ENCODE results near the gene GABBR2. TPM values are rescaled to one million over a fixed set of nuclear protein-coding genes. Genes with fewer than 3 reads are reported as not detected.
A peak's percentile ranks its signal among the peaks of the same experiment; 100 is the strongest.

Gene GABBR2
- total RNA-seq, 1 donor from 2014 or later, result not detected

- no peak for DNase-seq (ENCODE audit: low read depth)
Observed at GRCh38 chr9:98570055-98570454, 138.7 kb downstream of the GABBR2 start.

DNA sequence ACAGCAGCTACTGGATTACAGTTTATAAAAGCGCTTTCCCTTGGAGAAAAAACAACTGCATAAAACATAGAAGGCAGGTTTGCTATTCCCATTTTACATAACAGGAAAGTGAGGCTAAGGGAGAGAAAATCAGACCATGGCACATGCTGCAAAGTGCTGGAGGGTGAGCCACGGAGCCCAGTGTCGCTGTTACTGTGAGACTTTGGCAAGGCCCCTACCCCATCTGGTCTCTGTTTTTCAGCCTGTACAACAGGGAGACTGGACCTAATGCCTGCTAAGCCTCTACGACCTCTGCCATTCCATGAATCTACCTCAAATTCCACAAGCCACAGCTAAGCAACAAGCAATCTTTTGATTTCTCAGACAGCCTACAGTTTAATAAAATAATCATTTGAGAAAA is 139.2 kb downstream of the GABBR2 start:
- DNase-seq (ENCODE audit: low read depth), result no peak

GRCh38 chr9:98568909-98569469 is 139.7 kb downstream of the GABBR2 start:
- no peak for DNase-seq (ENCODE audit: low read depth)

- no peak for DNase-seq (ENCODE audit: low read depth)
Observed at GRCh38 chr9:98568234-98568908, 140.4 kb downstream of the GABBR2 start.

GRCh38 chr9:98567540-98568233 is 141.0 kb downstream of the GABBR2 start:
- no peak for DNase-seq (ENCODE audit: low read depth)

- DNase-seq (ENCODE audit: low read depth), result no peak
Observed at GRCh38 chr9:98565152-98566135, 143.3 kb downstream of the GABBR2 start.

DNA sequence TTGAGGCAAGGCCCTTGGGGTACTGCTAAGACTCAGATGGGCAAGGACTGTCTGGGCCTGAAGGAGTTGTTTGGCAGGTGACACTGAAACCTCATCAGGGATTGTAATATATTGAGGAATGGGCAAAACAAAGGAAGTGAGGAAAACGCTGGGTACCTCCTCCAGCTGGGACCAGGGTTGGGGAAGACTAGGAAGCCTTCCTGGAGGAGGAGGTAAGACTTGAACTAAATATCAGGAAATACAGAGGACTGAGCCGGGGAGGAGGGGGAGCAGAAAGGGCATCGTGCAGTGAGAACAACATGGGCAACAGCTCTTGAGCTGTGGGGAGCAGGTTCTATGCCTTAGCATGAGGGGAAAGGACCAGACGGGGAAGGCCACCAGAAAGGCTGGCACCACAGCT is 144.0 kb downstream of the GABBR2 start:
- DNase-seq (ENCODE audit: low read depth), result no peak

DNA sequence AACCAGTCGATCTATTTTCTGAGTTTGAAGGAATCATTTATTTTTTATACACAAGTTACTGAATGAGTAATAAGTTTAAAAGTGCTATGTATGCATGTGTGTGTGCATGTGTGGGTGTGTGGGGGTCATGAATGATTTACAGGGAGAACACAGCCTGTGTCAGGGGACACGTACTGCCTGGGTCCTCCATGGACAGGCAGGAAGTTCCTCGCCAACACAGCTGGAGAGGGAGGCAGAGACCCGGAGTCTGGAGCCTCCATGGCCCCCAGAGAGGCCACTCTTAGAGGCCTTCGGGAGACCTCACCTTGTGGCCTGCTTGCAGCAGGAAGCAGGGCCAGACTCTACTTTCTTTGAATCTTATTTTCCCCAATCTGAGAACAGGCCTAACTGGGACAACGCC is 144.7 kb downstream of the GABBR2 start:
- no peak for DNase-seq (ENCODE audit: low read depth)

- DNase-seq (ENCODE audit: low read depth), result no peak
Observed at GRCh38 chr9:98563212-98563907, 145.4 kb downstream of the GABBR2 start.

DNA sequence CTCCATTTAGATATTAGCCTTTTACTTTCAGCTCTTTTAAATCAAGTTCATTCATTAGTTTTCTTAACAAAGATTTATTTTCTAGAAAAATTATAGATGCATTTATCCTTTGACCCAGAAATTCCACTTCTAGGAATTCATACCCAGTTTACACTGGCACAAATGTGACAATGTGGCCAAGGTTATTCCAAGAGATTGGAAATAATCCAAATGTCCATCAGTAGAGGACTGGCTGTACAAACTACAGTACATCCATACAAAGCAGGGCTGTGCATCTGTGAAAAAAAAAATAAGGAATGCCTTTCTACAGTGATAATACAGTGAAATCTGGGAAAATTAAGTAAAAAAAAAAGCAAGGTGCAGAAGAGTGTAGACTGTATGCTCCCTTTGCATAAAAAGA is 149.2 kb downstream of the GABBR2 start:
- no peak for DNase-seq (ENCODE audit: low read depth)

GRCh38 chr9:98558575-98558974 is 150.2 kb downstream of the GABBR2 start:
- no peak for DNase-seq (ENCODE audit: low read depth)

DNA sequence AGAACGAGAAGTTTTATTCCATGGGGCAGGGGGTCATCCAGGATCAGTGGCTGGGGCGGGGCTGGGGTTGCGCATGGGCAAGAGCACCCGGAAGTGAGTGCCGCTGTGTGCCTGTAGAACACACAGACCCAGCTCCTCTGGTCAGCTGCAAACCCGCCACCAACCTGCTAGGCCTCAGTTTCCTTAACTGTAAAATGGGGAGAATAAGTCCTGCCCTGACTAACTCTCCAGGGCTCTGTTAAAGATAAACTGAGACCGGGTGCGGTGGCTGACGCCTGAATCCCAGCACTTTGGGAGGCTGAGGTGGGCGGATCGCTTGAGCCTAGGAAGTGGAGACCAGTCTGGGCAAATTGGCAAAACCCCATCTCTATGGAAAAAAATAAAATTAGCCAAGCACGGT is 152.2 kb downstream of the GABBR2 start:
- no peak for DNase-seq (ENCODE audit: low read depth)

- no peak for DNase-seq (ENCODE audit: low read depth)
Observed at GRCh38 chr9:98555651-98556465, 152.9 kb downstream of the GABBR2 start.

DNA sequence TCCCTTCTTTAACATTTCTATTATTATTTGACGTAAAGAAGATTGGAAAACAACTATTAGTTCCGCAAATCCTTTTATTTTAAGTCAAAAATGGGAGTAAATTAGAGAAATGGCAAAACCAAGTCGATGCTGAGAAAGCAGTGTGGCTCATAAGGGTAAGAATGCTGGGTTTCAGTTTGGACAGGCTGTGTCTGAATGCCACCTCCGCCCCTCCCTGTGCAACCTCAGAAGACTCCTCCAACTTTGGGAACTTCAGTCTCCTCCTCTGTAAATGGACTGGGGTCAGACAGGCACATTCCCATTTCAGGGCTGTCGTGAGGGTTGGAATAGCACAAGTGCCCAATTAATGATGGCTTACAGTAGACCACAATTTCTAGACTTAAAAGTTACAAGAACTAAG is 154.0 kb downstream of the GABBR2 start:
- DNase-seq (ENCODE audit: low read depth), result no peak

- no peak for DNase-seq (ENCODE audit: low read depth)
Observed at GRCh38 chr9:98552331-98552730, 156.4 kb downstream of the GABBR2 start.

- peak; percentile 15 for DNase-seq (ENCODE audit: low read depth)
Observed at GRCh38 chr9:98551511-98552286, 157.0 kb downstream of the GABBR2 start.

GRCh38 chr9:98550206-98550820 is 158.4 kb downstream of the GABBR2 start:
- no peak for DNase-seq (ENCODE audit: low read depth)

DNA sequence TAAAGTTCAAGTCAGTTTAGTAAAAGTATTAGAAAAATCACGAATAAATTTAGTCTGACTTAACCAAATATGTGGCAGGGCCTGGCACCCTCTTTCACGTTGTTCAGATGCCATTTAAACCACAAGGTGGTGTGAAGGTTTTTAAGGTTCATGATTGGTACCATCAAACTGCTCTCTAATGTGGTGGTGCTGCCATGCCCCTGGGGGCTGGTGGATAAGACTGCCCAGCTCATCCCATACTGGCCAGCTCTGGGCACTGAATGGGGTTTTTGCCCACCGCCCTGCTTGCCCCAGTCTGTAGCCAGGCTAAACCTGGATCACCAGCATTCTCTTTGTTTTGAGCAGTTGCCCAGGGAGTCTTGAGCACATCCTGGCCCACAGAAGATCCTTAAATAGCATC is 159.3 kb downstream of the GABBR2 start:
- DNase-seq (ENCODE audit: low read depth), result no peak

DNA sequence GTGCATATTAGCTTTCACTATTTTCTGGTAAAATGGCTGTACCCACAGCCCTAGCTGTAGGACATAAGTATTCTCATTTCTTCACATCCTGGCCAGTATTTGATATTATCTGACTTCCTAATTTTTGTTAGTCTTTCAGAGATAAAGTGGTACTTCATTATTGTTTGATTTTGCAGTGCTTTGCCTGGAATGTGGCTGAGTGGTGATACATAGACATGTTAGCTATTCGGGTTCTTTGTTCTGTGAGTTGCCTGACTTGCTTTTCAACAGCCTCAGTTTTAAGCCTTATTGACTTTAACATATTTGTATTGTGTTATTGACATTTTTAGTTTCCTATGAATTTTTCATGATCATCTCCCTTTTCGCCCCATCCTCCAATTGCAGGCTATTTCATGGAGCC is 161.1 kb downstream of the GABBR2 start:
- DNase-seq (ENCODE audit: low read depth), result no peak

All from renal cortical epithelial cell (primary cell).